ENCODE measurements around the gene ST6GAL1.

The ST6GAL1 gene

DNA sequence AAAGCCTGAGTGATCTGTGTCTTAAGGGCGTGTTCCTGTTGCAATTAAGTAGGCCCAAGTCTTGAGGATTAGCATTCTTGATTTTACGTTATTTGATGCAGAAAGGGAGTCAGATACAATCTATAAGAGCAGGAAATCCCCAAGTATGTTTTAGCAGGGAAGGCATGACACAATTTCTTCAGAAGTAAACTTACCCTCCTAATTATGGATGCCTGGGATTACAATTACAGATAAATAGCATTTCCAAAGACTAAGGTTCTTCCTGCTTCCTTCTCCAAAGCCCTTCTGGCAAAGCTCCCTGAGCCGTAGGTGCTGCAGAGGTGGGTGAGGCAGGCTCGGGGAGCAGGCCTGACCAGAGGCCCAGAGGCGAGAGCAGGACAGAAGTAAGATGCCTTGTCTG lies 34.9 kb upstream of the ST6GAL1 start:
- TF ChIP-seq, protein P1, sequence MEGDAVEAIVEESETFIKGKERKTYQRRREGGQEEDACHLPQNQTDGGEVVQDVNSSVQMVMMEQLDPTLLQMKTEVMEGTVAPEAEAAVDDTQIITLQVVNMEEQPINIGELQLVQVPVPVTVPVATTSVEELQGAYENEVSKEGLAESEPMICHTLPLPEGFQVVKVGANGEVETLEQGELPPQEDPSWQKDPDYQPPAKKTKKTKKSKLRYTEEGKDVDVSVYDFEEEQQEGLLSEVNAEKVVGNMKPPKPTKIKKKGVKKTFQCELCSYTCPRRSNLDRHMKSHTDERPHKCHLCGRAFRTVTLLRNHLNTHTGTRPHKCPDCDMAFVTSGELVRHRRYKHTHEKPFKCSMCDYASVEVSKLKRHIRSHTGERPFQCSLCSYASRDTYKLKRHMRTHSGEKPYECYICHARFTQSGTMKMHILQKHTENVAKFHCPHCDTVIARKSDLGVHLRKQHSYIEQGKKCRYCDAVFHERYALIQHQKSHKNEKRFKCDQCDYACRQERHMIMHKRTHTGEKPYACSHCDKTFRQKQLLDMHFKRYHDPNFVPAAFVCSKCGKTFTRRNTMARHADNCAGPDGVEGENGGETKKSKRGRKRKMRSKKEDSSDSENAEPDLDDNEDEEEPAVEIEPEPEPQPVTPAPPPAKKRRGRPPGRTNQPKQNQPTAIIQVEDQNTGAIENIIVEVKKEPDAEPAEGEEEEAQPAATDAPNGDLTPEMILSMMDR (IDR thresholded peaks at IDR 0.05), result no peak

- TF ChIP-seq, protein P1 (IDR thresholded peaks at IDR 0.05), result no peak
These were observed 34.3 kb upstream of the ST6GAL1 start for GRCh38 chr3:186896006-186896405.

- TF ChIP-seq, protein P1 (IDR thresholded peaks at IDR 0.05), result no peak
These were observed 33.5 kb upstream of the ST6GAL1 start for GRCh38 chr3:186896875-186897274.

DNA sequence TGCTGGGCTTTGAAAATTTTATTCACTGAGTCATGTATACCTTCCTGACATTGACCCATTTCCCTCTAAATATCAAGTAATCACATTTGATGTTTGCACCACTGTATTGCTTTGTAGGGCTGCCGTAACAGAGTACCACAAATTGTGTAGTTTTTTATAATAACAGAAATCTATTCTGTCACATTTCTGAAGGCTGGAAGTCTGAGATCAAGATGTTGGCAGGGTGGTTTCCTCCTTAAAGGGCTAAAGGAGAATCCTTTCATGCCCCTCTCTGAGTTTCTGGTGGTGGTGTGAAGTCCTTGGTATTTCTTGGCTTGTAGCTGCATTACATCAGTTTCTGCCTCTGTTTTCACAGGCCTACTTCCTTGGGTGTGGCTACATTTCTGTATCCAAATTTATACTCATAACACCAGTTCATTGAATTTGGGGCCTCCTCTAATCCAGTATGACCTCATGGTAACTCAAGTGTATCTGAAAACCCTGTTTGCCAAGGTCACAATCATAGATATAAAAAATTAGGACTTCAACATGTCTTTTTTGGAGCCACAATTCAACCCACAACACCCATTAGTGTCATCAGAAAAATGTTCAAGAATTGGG lies 29.1 kb upstream of the ST6GAL1 start:
- TF ChIP-seq, protein P1 (IDR thresholded peaks at IDR 0.05), result no peak

- TF ChIP-seq, protein P1 (IDR thresholded peaks at IDR 0.05), result no peak
These were observed 28.2 kb upstream of the ST6GAL1 start for GRCh38 chr3:186902154-186902553.

DNA sequence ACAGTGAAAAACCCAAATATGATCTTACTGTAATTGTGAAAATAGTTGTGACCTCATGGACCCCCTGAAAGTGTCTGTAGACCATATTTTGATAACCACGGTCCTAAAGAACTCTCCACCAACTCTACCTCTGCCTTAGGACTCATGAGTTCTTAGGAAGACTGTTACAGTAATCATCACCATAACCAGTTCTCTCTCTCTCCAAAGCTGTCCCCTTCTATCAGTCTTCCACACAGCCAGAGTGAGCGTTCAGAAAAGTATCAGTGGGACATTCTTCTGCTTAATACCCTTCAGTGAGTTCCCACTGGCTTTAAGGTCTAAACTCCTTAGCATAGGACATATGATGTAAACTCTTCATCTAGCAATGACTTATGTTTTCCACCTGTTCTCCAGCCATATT lies 27.6 kb upstream of the ST6GAL1 start:
- TF ChIP-seq, protein P1 (IDR thresholded peaks at IDR 0.05), result no peak

GRCh38 chr3:186909078-186909853 lies 21.1 kb upstream of the ST6GAL1 start:
- TF ChIP-seq, protein P1 (IDR thresholded peaks at IDR 0.05), result no peak

Data from LNCAP (cell line).